ENCODE results near the gene RFTN1. TPM values are rescaled to one million over a fixed set of nuclear protein-coding genes. Genes with fewer than 3 reads are reported as not detected.

The RFTN1 gene
- total and polyA plus RNA-seq, 9 of the 15 experiments (the other 6 are each of a cell fraction or from before 2014, with no cell fraction given) = 0.08 to 0.51 (median 0.11) TPM; not detected in 6

GRCh38 chr3:16357186-16358121 is 156.0 kb downstream of the RFTN1 start:
- Histone ChIP-seq H3K9me1 (ENCODE audit: control insufficient read depth, insufficient read depth, low read length) (no peaks in the 10 kb centered on the region), H3K4me1 (replicated peaks in 1 of 2; ENCODE audit: control insufficient read depth in 2 of 2, insufficient read depth in 2 of 2, low read length in 2 of 2) (no peaks in the 10 kb centered on the region), H3K27me3 (ENCODE audit: control insufficient read depth in 2 of 2, insufficient read depth in 2 of 2, low read length in 2 of 2) (no peaks in the 10 kb centered on the region), H3K4me2 (ENCODE audit: insufficient read depth, low read length) (no peak overlapping the region), H3K27ac (ENCODE audit: extremely low read depth, low read depth, low read length) (no peak overlapping the region), H4K20me1 (replicated peaks; ENCODE audit: control insufficient read depth, insufficient read depth, low read length) (no peaks in the 10 kb centered on the region), H3K79me2 (ENCODE audit: control insufficient read depth, insufficient read depth, low read length) (no peaks in the 10 kb centered on the region), H3K36me3 (ENCODE audit: control insufficient read depth, insufficient read depth, low read length) (no peaks in the 10 kb centered on the region), H3K9me3 (replicated peaks; ENCODE audit: control insufficient read depth, insufficient read depth, low read depth, low read length) (no peaks in the 10 kb centered on the region), H3K4me3 (no peak overlapping the region), H2AFZ (ENCODE audit: low read depth, low read length) (no peak overlapping the region), H3K9ac (ENCODE audit: insufficient read depth in 1 of 2, low read depth in 2 of 2, low read length in 2 of 2) (no peak overlapping the region)
- in situ Hi-C loops (cut with MboI) (no loop called here), intact Hi-C loops (cut with micrococcal nuclease) (no loop called here)
- no peak for FAIRE-seq
- TF ChIP-seq RBM25 (IDR thresholded peaks at IDR 0.05; ENCODE audit: low read depth, low read length, severe bottlenecking) = peak; percentile 78
- TF ChIP-seq, protein P1, sequence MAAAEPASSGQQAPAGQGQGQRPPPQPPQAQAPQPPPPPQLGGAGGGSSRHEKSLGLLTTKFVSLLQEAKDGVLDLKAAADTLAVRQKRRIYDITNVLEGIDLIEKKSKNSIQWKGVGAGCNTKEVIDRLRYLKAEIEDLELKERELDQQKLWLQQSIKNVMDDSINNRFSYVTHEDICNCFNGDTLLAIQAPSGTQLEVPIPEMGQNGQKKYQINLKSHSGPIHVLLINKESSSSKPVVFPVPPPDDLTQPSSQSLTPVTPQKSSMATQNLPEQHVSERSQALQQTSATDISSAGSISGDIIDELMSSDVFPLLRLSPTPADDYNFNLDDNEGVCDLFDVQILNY (CRISPR knock-in tag; IDR thresholded peaks at IDR 0.05) = no peak
- TF ChIP-seq, protein P2, sequence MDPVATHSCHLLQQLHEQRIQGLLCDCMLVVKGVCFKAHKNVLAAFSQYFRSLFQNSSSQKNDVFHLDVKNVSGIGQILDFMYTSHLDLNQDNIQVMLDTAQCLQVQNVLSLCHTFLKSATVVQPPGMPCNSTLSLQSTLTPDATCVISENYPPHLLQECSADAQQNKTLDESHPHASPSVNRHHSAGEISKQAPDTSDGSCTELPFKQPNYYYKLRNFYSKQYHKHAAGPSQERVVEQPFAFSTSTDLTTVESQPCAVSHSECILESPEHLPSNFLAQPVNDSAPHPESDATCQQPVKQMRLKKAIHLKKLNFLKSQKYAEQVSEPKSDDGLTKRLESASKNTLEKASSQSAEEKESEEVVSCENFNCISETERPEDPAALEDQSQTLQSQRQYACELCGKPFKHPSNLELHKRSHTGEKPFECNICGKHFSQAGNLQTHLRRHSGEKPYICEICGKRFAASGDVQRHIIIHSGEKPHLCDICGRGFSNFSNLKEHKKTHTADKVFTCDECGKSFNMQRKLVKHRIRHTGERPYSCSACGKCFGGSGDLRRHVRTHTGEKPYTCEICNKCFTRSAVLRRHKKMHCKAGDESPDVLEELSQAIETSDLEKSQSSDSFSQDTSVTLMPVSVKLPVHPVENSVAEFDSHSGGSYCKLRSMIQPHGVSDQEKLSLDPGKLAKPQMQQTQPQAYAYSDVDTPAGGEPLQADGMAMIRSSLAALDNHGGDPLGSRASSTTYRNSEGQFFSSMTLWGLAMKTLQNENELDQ (CRISPR knock-in tag; IDR thresholded peaks at IDR 0.05; ENCODE audit: borderline replicate concordance) = no peak
- peak; percentile 21; the same call in 1 of the 2 replicates for TF ChIP-seq ESRRA (IDR thresholded peaks at IDR 0.05; ENCODE audit: borderline replicate concordance, low read depth)
- WGBS (ENCODE audit: insufficient coverage, low coverage, missing lambda C conversion rate) = 60% methylated on average over 8 of the region's 9 CpGs
- no peak for DNase-seq (ENCODE audit: extremely low read depth in 1 of 4, low spot score in 3 of 4)
- CTCF ChIA-PET (ENCODE audit: low intra/inter-chr PET ratio) = no interaction called here
- BruUV-seq (replicated peaks) = no TSS peak
- POLR2A ChIA-PET = interaction anchor here (1.0 kb wide), 1 partner anchor 16 kb away, joined by 3 read pairs; no protein-coding TSS in a partner anchor
- ATAC-seq = no peak
